Neural progenitor cell (in vitro differentiated cells): ENCODE measurements around the gene PLEKHG4B.

Experiments
- CTCF ChIP-seq: fragments of 200-600 bp; sonication (generic); IDR thresholded peaks from 2 replicates; pipeline ENCODE4 v1.5.1; 2017; ENCODE audit warnings: antibody characterized with exemption, mild to moderate bottlenecking
- EZH2 ChIP-seq: fragments of 200-600 bp; sonication (generic); IDR thresholded peaks from 2 replicates; pipeline ENCODE4 v1.6.1; 2017; ENCODE audit warnings: antibody characterized with exemption, mild to moderate bottlenecking, moderate library complexity
- EZH2phosphoT487 ChIP-seq: fragments of 200-600 bp; sonication (generic); IDR thresholded peaks from 2 replicates; pipeline ENCODE4 v1.6.1; 2017; ENCODE audit warnings: antibody characterized with exemption

DNA sequence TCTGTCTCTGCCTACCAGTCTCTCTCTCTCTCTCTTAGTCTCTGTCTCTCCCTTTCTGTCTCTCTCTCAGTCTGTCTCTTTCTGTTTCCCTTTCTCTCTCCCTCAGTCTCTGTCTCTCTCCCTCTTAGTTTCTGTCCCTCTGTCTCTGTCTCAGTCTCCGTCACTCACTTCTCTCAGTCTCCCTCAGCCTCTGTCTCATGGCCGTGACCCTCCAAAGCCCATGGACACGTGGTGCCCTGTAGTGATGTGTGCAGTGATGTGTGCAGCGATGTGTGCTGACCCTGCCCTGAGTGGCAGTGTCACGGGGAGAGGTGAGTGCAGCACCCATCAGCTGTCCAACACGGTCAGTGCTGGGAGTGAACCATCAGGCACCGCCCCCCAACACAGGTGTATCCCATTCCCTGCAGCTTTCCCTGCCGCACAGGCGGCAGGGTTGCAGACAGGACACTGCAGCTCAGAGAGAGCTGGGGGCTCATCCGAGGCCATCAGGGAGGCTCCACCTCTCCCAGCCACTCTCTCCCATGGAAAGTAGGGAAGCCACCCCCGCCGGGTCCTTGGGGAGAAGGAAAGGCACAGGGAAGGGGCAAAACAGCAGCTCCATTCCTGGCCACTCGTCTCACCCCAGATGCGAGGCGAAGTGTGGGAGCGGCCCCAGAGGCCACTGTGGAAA lies 98.5 kb downstream of the PLEKHG4B start:
- TF ChIP-seq CTCF: no peak
- TF ChIP-seq EZH2: no peak
- no peak for TF ChIP-seq EZH2phosphoT487
